HG03045 (cell line): ENCODE data around the gene TBC1D5.
A peak's percentile ranks its signal among the peaks of the same experiment; 100 is the strongest.
"Not testable (repeated sequence)": the region's sequence is repeated elsewhere in the genome, so short reads cannot be mapped to it uniquely, and the experiment has no call there.

Experiments
- ATAC-seq: cut with Tn5 transposase; IDR thresholded peaks from one replicate; pipeline ENCODE4 v1.9.1; 2021; ENCODE audit warnings: mild to moderate bottlenecking, moderate library complexity; ENCODE audit not compliant: unreplicated experiment

TBC1D5 gene

GRCh38 chr3:17742102-17742879, at the start of gene TBC1D5:
Gene TBC1D5 (minus strand): TSS chr3:17742631. CDS start chr3:17508570, 234,061 bp downstream.
- peak; percentile 79 for ATAC-seq

- ATAC-seq = no peak
Observed at GRCh38 chr3:17783426-17783825, 41.0 kb upstream of the TBC1D5 start.

- ATAC-seq = no peak
Observed at GRCh38 chr3:17782751-17783150, 40.3 kb upstream of the TBC1D5 start.

GRCh38 chr3:17780369-17780768, 37.9 kb upstream of the TBC1D5 start:
- not testable (repeated sequence) for ATAC-seq

- not testable (repeated sequence) for ATAC-seq
Observed at GRCh38 chr3:17779304-17780250, 37.1 kb upstream of the TBC1D5 start.

- ATAC-seq = not testable (repeated sequence)
Observed at GRCh38 chr3:17777326-17777725, 34.9 kb upstream of the TBC1D5 start.

GRCh38 chr3:17775073-17775472, 32.6 kb upstream of the TBC1D5 start:
- ATAC-seq = no peak

- not testable (repeated sequence) for ATAC-seq
Observed at GRCh38 chr3:17774180-17774910, 31.9 kb upstream of the TBC1D5 start.

- no peak for ATAC-seq
Observed at GRCh38 chr3:17772556-17772955, 30.1 kb upstream of the TBC1D5 start.

- no peak for ATAC-seq
Observed at GRCh38 chr3:17771177-17772017, 29.0 kb upstream of the TBC1D5 start.

GRCh38 chr3:17770682-17771081, 28.3 kb upstream of the TBC1D5 start:
- no peak for ATAC-seq

GRCh38 chr3:17765819-17766472, 23.5 kb upstream of the TBC1D5 start:
- no peak for ATAC-seq

- no peak for ATAC-seq
Observed at GRCh38 chr3:17761563-17761962, 19.1 kb upstream of the TBC1D5 start.

GRCh38 chr3:17759901-17760300, 17.5 kb upstream of the TBC1D5 start:
- no peak for ATAC-seq

GRCh38 chr3:17755836-17756235, 13.4 kb upstream of the TBC1D5 start:
- ATAC-seq = no peak

GRCh38 chr3:17753632-17753992, 11.2 kb upstream of the TBC1D5 start:
- no peak for ATAC-seq

- no peak for ATAC-seq
Observed at GRCh38 chr3:17752876-17753631, 10.6 kb upstream of the TBC1D5 start.

- ATAC-seq = no peak
Observed at GRCh38 chr3:17752436-17752835, 10.0 kb upstream of the TBC1D5 start.

GRCh38 chr3:17749705-17750293, 7.4 kb upstream of the TBC1D5 start:
- no peak for ATAC-seq
